Stimulated activated CD4-positive, alpha-beta T cell treated with anti-CD3 and anti-CD28 coated beads, Interleukin-1b, Interleukin-23, amount 100 ng/mL, for 4 hours (primary cell): Measurements from ENCODE around the gene TNNI3K.
"Not testable (repeated sequence)": the region's sequence is repeated elsewhere in the genome, so short reads cannot be mapped to it uniquely, and the experiment has no call there.

Source experiments
- DNase-seq, 2 donors: peaks; one replicate each; pipeline ENCODE4 v3.0.0-alpha.2; 2020; ENCODE audit warnings: low read depth in 2 of 2

Gene TNNI3K, protein sequence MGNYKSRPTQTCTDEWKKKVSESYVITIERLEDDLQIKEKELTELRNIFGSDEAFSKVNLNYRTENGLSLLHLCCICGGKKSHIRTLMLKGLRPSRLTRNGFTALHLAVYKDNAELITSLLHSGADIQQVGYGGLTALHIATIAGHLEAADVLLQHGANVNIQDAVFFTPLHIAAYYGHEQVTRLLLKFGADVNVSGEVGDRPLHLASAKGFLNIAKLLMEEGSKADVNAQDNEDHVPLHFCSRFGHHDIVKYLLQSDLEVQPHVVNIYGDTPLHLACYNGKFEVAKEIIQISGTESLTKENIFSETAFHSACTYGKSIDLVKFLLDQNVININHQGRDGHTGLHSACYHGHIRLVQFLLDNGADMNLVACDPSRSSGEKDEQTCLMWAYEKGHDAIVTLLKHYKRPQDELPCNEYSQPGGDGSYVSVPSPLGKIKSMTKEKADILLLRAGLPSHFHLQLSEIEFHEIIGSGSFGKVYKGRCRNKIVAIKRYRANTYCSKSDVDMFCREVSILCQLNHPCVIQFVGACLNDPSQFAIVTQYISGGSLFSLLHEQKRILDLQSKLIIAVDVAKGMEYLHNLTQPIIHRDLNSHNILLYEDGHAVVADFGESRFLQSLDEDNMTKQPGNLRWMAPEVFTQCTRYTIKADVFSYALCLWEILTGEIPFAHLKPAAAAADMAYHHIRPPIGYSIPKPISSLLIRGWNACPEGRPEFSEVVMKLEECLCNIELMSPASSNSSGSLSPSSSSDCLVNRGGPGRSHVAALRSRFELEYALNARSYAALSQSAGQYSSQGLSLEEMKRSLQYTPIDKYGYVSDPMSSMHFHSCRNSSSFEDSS

DNA sequence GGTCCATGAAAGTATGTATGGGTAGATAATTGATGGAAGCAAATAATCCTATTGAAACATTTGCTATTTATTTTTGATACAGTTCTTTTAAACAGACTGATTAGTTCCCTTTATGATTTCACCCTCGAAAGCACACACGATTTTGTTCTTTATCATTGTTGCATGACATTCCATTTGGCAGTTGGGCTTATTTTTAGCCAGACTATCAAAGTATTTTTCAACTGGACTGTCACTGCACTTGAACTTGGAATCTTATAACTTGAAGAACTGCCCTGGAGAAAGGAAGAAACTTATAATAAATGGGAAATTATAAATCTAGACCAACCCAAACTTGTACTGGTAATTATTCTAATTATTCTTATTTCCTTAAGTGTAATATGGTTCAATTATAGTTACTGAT, at the start of gene TNNI3K:
TSS of gene TNNI3K (plus strand) at position 235 of the 400 bp plus-strand sequence. CDS start at position 300, 65 bp downstream.
- DNase-seq, result no peak

DNA sequence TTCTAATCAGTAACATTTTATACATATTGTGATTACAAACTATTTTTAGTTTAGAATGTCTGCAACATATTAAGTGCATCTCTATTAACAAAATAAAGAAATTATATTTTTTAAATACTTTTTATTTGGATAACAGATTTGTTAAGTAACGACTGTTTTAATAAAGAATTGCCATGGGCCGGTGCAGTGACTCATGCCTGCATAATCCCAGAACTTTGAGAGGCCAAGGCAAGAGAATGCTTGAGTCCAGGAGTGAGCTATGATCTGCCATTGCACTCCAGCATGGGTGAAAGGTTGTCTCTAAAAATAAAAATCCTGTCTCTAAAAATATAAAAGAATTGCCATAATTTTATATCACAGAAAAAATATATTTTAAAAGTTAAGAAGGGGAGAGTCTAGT, 41.3 kb upstream of the TNNI3K start:
- DNase-seq, result no peak

DNA sequence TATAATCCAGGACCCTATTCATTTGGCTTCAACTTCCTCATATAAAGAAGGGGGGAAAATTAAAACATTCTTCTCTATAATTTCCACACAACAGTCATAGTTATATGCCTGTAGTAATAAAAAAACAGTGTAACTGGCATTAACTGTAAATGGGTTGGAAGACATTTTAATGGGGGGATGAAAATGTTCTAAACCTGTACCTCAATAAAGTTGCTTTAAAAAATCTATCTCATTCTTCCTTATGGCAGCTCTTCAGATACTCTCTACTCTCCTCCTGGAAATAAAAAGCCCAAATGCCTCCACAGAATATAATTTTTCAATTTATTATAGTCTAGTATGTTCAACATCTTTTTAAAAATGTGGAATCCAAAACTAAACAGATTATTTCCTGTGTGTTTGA, 39.8 kb upstream of the TNNI3K start:
- DNase-seq, result no peak

DNA sequence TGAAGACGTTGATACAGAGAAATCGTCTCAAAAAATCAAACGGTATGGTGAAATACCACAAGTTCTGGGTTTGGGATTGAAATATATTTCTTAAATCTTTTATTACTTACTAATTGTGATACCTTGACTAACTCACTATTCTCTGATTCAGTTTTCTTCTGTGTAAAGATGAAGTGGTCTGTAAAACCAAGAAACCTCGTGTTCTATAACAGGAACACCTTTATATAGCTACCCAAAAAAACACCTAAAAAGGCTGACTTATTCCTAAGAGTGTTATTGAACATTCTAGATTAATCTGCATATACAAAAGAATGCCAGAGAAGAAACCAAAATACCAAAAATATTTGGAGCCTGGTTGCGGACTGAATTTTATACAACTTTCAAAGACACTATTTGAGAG, 37.9 kb upstream of the TNNI3K start:
- DNase-seq, result no peak

DNA sequence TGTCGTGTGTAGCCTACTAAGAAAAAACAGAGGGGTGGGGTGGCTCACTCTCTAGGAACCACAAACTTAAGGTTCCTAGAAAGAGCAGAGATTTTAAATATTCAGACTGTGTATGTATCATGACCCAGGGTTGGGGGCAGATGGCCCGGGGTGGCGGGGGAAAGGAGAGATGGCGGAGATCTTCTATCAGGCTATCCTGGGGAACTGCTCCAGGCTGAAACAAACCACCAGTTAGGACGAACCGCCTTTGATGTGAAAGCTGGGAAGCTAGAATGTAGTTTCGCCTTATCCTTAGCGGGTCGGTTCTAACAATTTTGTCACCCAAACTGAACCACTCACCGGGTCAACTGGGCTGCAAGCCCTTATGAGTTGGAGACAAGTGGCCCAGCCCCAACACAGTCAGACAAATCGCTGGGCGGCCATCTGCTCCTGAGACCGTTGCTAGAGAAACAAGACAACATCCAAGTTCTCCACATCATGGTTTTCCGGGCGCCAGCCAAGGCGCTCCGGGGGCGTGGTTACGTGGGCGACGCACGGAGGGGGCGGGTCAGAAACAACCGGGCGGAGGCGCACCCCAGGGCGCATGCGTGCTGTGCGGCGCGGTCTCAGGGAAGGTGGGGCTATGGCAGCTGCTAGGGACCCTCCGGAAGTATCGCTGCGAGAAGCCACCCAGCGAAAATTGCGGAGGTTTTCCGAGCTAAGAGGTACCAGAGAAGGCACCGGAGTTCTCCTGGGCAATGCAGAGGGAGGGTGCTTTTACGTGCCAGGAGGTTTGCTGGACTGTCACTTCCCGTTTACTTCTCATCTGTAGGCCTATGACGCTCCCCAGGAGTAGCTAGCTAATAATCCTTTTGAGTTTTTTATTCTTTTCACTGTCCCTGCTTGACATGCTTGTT, 37.3 kb upstream of the TNNI3K start, which contains the start of the genes FPGT and LRRIQ3:
TSS of gene FPGT (plus strand) at position 586 of the 896 bp plus-strand sequence. CDS start at position 623, 37 bp downstream.
TSS of gene LRRIQ3 (minus strand) at position 520 of the 896 bp plus-strand sequence. CDS start 14,492 bp downstream, outside the sequence.
- peak; percentile 96 to 97 for DNase-seq

DNA sequence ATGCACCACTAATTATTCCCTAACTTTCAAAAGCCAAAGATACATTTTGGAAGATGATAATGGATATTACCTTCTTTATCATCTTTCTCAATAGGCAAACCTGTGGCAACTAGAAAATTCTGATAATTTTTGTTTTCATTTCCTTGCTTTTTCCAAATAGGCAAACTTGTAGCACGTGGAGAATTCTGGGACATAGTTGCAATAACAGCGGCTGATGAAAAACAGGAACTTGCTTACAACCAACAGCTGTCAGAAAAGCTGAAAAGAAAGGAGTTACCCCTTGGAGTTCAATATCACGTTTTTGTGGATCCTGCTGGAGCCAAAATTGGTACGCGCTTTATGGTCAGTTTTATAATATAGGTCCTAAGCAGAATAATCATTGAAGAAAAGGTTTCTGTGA, 35.7 kb upstream of the TNNI3K start:
- no peak for DNase-seq

DNA sequence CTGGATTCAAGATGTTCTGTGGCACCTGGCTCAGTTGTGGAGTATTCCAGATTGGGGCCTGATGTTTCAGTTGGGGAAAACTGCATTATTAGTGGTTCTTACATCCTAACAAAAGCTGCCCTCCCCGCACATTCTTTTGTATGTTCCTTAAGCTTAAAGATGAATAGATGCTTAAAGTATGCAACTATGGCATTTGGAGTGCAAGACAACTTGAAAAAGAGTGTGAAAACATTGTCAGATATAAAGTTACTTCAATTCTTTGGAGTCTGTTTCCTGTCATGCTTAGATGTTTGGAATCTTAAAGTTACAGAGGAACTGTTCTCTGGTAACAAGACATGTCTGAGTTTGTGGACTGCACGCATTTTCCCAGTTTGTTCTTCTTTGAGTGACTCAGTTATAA, 29.9 kb upstream of the TNNI3K start:
- no peak for DNase-seq

DNA sequence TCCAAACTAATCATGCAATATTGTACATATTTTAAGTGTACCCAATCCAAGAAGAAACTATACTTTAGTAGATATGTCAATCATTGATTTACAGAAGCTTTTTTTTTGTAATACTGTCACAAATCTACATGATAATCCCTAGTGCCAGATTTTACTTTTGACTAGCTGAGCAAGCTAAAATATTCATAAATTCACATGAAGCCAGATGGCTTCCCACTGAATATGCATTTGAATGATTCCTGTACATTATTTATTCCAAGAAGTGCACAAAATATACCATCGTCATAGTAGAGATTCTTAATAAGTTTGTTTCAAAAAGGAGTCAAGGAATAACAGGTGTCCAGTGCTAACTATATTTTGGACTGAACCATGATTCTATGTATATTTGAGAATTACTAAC, 20.0 kb upstream of the TNNI3K start:
- no peak for DNase-seq

DNA sequence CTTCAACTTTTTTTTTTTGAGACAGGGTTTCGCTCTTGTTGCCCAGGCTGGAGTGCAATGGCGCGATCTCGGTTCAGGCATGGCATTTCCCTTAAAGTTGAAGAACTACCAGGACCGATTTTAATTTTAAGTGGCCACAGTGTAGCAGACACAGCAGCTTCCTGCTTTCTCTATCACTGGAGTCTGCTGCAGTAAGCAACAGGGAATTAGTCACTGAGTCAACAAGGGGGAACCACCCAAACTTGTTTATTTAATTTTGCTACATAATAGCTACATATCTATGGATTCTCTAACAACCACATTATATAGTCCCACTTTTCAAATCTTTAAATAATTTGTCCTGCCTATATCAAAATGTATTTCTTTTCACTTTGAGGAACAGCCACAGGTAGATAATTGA, 12.5 kb upstream of the TNNI3K start:
- no peak for DNase-seq

DNA sequence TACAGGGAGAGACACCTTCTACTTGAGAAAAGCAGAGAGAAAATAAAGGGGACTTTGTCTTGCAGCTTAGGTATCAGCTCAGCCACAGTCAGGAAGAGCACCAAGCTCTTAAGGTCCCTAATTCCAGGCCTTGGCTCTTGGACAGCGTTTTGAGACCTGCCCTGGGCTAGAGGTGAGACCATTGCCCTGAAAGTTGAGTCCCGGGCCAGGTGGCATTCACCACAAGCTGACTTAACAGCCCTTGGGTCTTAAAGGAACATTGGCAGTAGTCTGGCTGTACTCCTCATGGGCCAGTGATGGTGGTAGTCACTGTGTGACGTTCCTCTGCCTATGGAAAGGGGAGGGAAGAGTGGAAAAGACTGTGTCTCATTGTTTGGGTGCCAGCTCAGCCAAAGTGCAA, 11.7 kb upstream of the TNNI3K start:
- no peak for DNase-seq

DNA sequence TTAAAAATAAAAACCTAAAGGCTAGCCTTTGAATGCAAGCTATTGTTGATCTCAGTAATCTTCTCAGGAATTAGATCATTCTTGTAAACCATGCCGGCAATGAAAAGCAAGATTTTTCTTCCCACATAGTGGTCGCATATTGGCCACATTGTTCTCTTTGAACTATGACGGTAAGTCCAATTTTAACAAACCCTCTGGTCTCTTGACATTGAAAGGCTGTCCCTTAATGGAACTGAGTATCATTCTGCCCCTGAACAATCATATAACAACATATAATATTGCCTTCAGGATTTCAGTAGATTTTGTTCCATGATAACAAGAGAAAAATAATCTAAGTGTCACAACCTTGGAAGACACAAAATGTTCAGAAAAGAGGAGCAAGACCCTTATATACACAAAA, 1.3 kb downstream of the TNNI3K start:
- DNase-seq, result no peak

DNA sequence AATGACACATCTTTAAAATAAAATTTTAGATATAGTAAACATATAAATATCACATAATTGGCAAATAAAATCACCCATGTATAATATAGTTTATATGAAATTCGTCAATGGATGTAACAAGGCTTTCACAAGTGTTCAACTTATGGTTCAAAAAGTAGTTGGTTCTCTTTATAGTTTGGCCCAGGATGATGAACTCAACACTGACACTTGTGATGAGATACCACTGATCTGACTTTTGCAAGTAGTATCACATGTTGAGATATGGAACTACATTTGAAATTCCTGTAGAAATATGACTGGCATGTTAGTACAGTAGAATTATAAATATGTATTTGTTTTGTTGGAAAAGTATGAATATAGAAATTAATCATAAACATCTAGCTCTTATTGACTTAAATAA, 1.8 kb downstream of the TNNI3K start:
- no peak for DNase-seq

DNA sequence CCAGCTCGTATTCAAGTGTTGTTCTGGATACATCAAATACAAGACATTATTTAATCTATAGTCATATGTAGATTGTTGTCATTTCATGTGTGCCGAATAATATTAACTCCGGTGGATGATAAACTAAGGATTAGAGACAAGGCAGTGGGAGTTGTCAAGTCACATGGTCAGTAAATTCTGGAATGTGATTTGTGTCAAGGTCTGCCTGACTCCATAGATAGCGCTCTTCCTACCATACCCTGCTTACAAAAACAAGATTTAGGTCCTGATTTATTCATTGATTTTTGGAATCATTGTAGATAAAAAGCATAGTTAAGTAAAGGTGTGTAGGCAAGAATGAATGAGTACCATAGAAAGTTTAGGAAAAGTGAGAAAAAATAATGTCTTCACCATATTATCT, 2.6 kb downstream of the TNNI3K start:
- DNase-seq, result no peak

DNA sequence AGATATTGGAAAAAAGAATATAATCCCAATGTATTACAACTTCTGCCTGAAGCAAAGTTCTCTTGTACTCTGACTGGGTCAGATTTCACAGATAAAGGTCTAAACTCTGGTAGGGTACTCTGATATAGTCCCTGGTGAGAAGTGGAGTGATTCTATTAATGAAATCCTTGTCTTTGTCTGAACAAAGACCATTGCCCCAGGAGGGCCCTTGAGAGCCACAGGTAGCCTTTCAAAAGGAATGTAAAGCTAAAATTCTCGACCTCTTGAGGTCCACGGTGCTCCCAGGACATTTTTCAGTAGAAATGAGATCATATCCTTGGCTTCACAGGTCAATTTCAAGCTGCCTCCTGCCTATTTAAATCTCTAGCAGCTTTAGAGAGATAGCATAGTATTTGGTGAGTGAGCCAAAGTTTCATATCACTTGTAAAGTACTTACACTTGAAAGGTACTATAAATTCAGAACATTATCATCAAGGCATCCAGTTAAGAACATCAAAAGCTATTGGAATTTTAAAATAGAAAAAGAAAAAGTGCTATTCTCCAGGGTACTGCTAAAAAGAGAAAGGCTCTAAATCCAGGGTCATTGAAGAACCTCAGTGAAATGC, 10.1 kb downstream of the TNNI3K start:
- DNase-seq, result no peak

DNA sequence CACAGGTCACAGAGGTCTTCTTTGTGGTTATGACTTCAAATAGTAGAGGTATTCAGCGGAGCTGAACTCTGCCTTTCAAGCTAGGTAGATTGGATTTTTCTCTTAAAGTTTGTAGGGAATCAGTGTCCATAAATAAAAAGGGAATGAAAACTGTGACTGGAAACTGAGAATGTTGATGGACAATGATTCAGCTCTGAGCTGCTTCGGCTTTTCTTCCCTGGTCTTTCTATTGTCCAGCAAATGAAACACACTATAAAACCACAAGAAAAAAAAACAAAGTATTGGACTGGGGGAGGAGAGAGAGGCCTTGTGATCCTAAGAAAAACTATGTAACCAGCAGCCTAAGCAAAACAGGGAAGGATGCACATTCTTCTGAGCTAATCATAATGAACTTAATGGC, 11.1 kb downstream of the TNNI3K start:
- DNase-seq, result no peak

DNA sequence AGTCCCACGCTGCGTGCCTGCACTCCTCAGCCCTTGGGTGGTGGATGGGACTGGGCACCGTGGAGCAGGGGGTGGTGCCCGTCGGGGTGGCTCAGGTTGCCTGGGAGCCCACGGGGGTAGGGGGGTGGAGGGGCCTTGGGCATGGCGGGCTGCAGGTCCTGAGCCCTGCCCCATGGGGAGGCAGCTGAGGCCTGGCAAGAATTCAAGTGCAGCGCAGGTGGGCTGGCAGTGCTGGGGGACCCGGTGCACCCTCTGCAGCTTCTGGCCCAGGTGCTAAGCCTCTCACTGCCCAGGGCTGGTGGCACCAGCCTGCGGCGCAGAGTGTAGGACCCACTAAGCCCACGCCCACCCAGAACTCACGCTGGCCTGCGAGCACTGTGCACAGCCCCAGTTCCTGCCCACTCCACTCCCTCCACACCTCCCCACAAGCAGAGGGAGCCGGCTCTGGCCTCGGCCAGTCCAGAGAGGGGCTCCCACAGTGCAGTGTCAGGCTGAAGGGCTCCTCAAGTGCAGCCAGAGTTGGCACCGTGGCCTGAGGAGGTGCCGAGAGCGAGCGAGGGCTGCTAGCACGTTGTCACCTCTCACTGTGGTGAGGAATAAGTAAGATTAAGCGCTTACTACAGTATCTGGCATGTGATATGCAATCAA, 12.8 kb downstream of the TNNI3K start:
- DNase-seq, result no peak

DNA sequence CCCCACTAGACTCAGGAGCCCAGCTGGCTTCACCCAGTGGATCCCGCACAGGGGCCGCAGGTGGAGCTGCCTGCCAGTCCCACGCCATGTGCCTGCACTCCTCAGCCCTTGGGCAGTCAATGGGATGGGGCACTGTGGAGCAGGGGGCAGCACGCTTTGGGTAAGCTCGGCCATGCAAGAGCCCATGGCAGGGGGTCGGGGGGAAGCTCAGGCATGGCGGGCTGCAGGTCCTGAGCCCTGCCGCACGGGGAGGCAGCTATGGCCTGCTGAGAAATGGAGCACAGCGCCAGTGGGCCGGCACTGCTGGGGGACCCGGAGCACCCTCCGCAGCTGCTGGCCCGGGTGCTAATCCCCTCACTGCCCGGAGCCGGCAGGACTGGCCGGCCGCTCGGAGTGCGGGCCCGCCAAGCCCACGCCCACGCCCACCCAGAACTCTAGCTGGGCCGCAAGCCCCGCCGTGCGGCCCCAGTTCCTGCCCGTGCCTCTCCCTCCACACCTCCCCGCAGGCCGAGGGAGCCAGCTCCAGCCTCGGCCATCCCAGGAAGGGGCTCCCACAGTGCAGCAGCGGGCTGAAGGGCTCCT, 18.1 kb downstream of the TNNI3K start:
- DNase-seq, result not testable (repeated sequence)

DNA sequence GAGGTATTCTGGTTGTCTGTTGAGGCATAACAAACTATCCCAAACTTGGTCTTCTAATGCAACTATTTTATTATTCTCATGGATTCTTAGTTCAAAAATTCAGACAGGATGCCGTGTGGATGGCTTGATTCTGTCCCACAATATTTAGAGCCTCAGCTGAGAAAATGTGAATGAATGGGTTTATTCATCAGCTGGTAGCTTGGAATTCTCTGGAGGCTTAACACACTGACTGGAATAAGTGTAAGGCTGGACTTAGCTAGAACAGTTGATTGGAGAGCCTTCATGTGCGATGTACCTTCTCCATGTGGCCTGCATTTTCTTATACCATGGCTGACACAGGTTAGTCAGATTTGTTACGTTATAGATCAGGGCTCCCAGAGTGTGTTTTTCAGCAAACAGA, 30.8 kb downstream of the TNNI3K start:
- DNase-seq, result no peak

DNA sequence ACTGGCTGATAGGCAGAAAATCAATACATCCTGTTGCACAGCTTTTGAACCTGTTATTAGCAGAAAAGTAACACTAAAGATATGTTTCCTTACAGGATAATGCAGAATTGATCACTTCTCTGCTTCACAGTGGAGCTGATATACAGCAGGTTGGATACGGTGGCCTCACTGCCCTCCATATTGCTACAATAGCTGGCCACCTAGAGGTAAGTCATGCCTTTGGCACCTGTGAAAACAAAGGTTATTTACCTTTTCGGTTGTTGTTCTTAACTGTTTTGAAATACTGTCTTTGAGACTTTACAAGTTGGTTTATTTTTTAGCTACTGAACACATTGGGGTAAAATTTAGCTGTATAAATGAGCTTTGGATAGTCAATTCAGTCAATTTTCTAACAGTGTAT, 36.3 kb downstream of the TNNI3K start:
- DNase-seq, result no peak

DNA sequence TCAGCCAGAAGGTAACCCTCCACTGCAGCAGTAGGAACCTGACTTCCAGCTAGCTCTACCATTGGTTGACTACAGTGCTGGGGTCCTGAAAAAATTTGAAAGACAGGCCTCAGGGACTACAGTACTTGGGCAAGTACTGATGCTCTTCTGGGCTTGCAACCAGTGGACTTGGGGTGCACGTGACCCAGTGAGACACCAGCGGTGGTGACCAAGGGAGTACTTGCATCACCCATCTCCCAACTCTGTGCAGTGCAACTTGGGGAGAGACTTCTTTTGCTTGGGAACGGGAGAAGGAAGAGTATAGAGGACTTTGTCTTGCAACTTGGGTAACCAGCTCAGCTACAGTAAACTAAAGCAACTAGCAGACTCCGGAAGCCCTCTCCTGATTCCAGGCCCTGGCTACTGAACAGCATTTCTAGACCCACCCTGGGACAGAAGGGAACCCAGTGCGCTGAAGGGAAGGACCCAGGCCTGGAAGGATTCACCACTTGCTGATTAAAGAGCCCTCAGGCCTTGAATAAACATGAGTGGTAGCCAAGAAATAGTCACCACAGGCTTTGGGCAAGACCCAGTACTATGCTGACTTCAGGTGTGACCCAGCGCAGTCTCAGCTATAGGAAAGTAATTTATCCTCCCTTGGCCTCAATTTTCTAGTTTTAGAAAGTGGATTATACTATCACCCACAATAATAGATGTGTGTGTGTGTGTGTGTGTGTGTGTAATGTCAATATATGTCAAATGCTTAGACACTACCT, 45.6 kb downstream of the TNNI3K start:
- DNase-seq, result no peak
